Osteoblast (primary cell): ENCODE data around the gene IGF1R. TPM values are rescaled to one million over a fixed set of nuclear protein-coding genes. Genes with fewer than 3 reads are reported as not detected.

Experiments
- DNase-seq: peaks from one replicate; pipeline ENCODE4 v3.0.0; 2011; ENCODE audit warnings: low spot score, mixed read lengths; ENCODE audit not compliant: insufficient read length; ENCODE audit errors: missing footprints
- H2AFZ ChIP-seq: 2 replicates; pipeline ENCODE4 v1.6.0; 2011; ENCODE audit warnings: mild to moderate bottlenecking, low read length
- H3K27ac ChIP-seq: 2 replicates; pipeline ENCODE4 v1.5.1; 2011; ENCODE audit warnings: mild to moderate bottlenecking, low read depth, low read length, moderate library complexity
- H3K27me3 ChIP-seq: 2 replicates; pipeline ENCODE4 v1.6.0; 2012; ENCODE audit warnings: mild to moderate bottlenecking, control low read depth, inconsistent platforms, low read length, moderate library complexity; ENCODE audit not compliant: insufficient read depth
- H3K36me3 ChIP-seq: 2 replicates; pipeline ENCODE4 v1.5.1; 2011; ENCODE audit warnings: mild to moderate bottlenecking, low read length, control low read depth, moderate library complexity; ENCODE audit not compliant: insufficient read depth
- H3K4me1 ChIP-seq: 2 replicates; pipeline ENCODE4 v1.5.1; 2011; ENCODE audit warnings: mild to moderate bottlenecking, low read length, control low read depth, moderate library complexity; ENCODE audit not compliant: insufficient read depth
- H3K4me2 ChIP-seq: 2 replicates; pipeline ENCODE4 v1.6.0; 2011; ENCODE audit warnings: mild to moderate bottlenecking, low read length; ENCODE audit not compliant: insufficient read depth
- H3K4me3 ChIP-seq: fragments of 200-600 bp; sonication (generic); 3 replicates; pipeline ENCODE4 v1.5.1; 2012; ENCODE audit warnings: mild to moderate bottlenecking, low read length, inconsistent platforms; ENCODE audit not compliant: insufficient read depth
- H3K79me2 ChIP-seq: 2 replicates; pipeline ENCODE4 v1.6.0; 2012; ENCODE audit warnings: mild to moderate bottlenecking, low read length, control low read depth, inconsistent platforms; ENCODE audit not compliant: insufficient read depth
- H3K9me3 ChIP-seq: 2 replicates; pipeline ENCODE4 v1.5.1; 2011; ENCODE audit warnings: low read depth, low read length, control low read depth
- H4K20me1 ChIP-seq: 2 replicates; pipeline ENCODE4 v1.6.0; 2012; ENCODE audit warnings: mild to moderate bottlenecking, low read length, control low read depth; ENCODE audit not compliant: insufficient read depth
- CTCF ChIP-seq: IDR thresholded peaks from 2 replicates; pipeline ENCODE4 v1.5.1; 2011; ENCODE audit warnings: mild to moderate bottlenecking, low read depth, low read length, moderate library complexity; ENCODE audit errors: extremely low read depth
- total RNA-seq: library from RNA; depleted of rRNA; stranded (reverse); fragments of >200 nt; gene quantifications from 2 replicates; pipeline ENCODE4 v1.2.3, GENCODE V29; 2012

Gene IGF1R
- total RNA-seq, 1 donor, result 18.8 TPM

GRCh38 chr15:98872774-98873173 is 224.4 kb downstream of the IGF1R start:
- H3K4me2 ChIP-seq, result peak overlapping the region; percentile 80
- H3K36me3 ChIP-seq, result no peaks in the 10 kb centered on the region
- no peak overlapping the region for H3K4me3 ChIP-seq
- no peak overlapping the region for H2AFZ ChIP-seq
- H4K20me1 ChIP-seq, result no peaks in the 10 kb centered on the region
- no peaks in the 10 kb centered on the region for H3K9me3 ChIP-seq
- H3K27ac ChIP-seq, result peak overlapping the region; percentile 85
- no peaks in the 10 kb centered on the region for H3K27me3 ChIP-seq
- no peak for TF ChIP-seq CTCF
- peaks cover 49% of the 10 kb centered on the region for H3K4me1 ChIP-seq
- DNase-seq, result no peak
- peaks cover 57% of the 10 kb centered on the region for H3K79me2 ChIP-seq

- H2AFZ ChIP-seq, result no peak overlapping the region
- H4K20me1 ChIP-seq, result no peaks in the 10 kb centered on the region
- H3K27ac ChIP-seq, result peak overlapping the region; percentile 85
- H3K27me3 ChIP-seq, result no peaks in the 10 kb centered on the region
- peak; percentile 78 for DNase-seq
- H3K79me2 ChIP-seq, result peaks cover 51% of the 10 kb centered on the region
- no peaks in the 10 kb centered on the region for H3K36me3 ChIP-seq
- TF ChIP-seq CTCF, result peak; percentile 8
- H3K4me2 ChIP-seq, result peak overlapping the region; percentile 80
- H3K9me3 ChIP-seq, result no peaks in the 10 kb centered on the region
- H3K4me3 ChIP-seq, result peak overlapping the region; percentile 50
- peaks cover 57% of the 10 kb centered on the region for H3K4me1 ChIP-seq
These were observed 225.3 kb downstream of the IGF1R start for GRCh38 chr15:98873441-98874218.

GRCh38 chr15:98874370-98874769 is 226.0 kb downstream of the IGF1R start:
- TF ChIP-seq CTCF, result no peak
- Histone ChIP-seq H3K4me3 (peak overlapping the region; percentile 50), H3K4me1 (peaks cover 57% of the 10 kb centered on the region), H3K9me3 (no peaks in the 10 kb centered on the region), H3K4me2 (peak overlapping the region; percentile 80), H3K27ac (peak overlapping the region; percentile 85), H3K79me2 (peaks cover 48% of the 10 kb centered on the region), H3K27me3 (no peaks in the 10 kb centered on the region), H2AFZ (no peak overlapping the region), H3K36me3 (no peaks in the 10 kb centered on the region), H4K20me1 (no peaks in the 10 kb centered on the region)
- DNase-seq, result no peak

- Histone ChIP-seq H3K9me3 (no peaks in the 10 kb centered on the region), H3K27me3 (no peaks in the 10 kb centered on the region), H3K27ac (peak overlapping the region; percentile 85), H3K4me1 (peaks cover 57% of the 10 kb centered on the region), H3K4me2 (peak overlapping the region; percentile 80), H3K79me2 (peaks cover 49% of the 10 kb centered on the region), H3K36me3 (no peaks in the 10 kb centered on the region), H2AFZ (no peak overlapping the region), H4K20me1 (no peaks in the 10 kb centered on the region), H3K4me3 (no peak overlapping the region)
- TF ChIP-seq CTCF, result no peak
- no peak for DNase-seq
These were observed 226.4 kb downstream of the IGF1R start for GRCh38 chr15:98874773-98875172.
